ENCODE results near the gene MAP4K4. TPM values are rescaled to one million over a fixed set of nuclear protein-coding genes. Genes with fewer than 3 reads are reported as not detected.

The MAP4K4 gene
- total RNA-seq, 1 experiment from 2014 or later, result 20.6 TPM

DNA sequence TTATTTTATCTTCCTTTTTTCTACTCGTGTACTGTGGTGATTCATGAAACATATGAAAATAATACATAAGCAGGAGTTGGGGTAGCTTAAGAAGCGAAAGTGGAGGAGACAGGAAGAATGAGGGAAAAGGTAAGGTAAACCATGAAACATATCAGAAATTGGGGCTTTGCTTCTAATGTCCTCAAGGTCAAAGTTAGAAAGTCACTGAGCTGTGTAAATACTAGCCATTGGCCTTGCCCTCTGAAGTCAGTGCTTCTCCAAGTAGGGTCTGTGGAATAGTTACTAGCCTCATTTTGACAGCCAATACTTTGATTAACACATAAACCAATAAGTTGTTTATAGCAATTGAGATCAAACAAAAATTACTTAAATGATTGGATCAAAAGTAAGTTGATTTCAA is 117.2 kb downstream of the MAP4K4 start:
- in situ Hi-C loops (cut with HindIII; ENCODE audit: low pct_unique_long_range_greater_than_20kb, low sequenced_read_pairs), result no loop called here
- DNase-seq (ENCODE audit: low read depth, low spot score), result no peak

DNA sequence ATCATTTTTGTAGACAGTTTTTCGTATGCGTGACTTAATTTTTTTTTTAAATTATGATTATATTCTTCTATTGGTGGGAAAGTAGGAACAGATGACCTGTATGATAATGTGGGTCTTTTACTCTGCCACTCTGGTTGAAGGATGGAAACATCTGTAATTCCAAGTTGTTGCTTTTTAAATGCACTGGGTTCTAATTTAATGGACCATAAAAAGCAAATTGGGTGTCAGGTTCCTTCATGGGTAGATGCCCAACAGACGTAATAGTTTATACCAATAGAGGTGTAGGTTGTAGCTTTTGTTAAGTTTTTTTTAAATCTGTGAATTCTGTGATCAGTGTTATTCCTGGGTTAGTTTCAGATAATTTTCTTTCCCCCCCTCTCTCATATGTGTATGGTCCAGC is 117.6 kb downstream of the MAP4K4 start:
- DNase-seq (ENCODE audit: low read depth, low spot score), result no peak
- in situ Hi-C loops (cut with HindIII; ENCODE audit: low pct_unique_long_range_greater_than_20kb, low sequenced_read_pairs), result no loop called here

DNA sequence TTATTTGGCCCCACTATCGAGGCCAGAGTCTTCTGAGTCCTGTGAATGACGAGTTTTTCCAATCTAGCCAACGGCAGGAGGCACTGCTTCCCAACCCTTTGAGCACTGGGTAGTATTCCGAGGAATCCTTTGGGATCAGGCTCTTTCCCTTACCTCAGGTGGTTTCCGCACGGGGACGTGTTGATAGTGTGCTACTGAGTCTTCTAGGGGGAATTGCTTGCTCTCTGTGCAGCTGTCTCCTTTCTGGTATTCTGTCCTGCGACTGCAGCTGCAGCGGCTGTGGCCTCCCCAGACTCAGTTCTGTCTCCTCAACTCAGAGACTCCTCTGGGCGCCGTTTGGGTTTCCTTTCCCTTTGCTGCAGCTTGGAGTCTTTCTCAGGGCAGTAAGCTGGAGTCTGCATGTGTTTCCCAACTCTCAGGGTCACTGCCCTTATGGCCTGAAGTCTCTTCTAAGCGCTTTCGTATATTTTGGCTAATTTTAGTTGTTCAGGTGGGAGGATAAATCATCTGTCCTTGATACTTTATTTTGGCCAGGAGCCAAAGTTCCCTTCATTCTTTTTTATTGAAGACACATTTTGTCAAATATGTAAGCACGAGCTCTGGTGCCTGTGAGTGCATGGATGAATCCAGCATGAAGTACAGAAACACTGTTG is 118.4 kb downstream of the MAP4K4 start:
- in situ Hi-C loops (cut with HindIII; ENCODE audit: low pct_unique_long_range_greater_than_20kb, low sequenced_read_pairs), result no loop called here
- no peak for DNase-seq (ENCODE audit: low read depth, low spot score)

DNA sequence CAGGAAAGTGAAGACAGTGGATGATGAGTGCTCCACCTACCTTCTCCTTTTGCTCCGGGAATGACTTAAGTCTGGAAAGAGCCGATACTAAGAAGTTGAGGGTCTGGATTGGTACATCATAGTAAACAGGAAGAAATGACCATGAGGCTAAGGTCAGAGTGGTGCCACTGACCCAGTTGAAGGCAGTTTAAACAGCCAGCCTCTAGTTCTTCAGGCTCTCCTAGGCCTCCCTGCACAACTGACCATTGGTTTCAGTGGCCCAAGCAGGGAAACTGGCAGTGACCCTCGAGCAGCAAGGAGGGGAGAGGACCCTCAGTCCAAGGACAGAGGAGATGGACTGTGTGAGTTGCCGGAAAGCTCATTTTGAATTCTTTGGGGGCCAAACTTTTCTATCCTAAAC is 119.1 kb downstream of the MAP4K4 start:
- in situ Hi-C loops (cut with HindIII; ENCODE audit: low pct_unique_long_range_greater_than_20kb, low sequenced_read_pairs), result no loop called here
- DNase-seq (ENCODE audit: low read depth, low spot score), result no peak

DNA sequence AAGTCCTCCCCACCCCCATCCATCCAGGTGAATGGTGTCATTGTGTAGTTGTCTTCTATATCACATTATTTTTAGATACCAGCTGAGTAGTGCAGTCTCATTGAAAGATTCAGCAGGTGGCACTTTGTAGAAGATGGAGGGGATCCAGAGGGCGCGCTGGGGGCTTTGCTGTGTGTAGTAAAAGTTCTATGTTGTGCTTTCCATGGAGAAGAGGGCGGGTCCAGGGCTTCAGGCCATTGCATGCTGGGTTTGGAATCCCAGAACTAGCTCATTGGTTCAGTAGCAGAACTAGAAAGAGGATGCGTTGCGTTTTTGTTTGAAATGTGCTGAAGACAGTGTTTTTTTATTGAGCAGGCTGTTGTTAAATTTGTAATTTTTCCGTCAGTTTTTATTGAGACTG is 120.0 kb downstream of the MAP4K4 start:
- DNase-seq (ENCODE audit: low read depth, low spot score), result no peak
- in situ Hi-C loops (cut with HindIII; ENCODE audit: low pct_unique_long_range_greater_than_20kb, low sequenced_read_pairs), result no loop called here

DNA sequence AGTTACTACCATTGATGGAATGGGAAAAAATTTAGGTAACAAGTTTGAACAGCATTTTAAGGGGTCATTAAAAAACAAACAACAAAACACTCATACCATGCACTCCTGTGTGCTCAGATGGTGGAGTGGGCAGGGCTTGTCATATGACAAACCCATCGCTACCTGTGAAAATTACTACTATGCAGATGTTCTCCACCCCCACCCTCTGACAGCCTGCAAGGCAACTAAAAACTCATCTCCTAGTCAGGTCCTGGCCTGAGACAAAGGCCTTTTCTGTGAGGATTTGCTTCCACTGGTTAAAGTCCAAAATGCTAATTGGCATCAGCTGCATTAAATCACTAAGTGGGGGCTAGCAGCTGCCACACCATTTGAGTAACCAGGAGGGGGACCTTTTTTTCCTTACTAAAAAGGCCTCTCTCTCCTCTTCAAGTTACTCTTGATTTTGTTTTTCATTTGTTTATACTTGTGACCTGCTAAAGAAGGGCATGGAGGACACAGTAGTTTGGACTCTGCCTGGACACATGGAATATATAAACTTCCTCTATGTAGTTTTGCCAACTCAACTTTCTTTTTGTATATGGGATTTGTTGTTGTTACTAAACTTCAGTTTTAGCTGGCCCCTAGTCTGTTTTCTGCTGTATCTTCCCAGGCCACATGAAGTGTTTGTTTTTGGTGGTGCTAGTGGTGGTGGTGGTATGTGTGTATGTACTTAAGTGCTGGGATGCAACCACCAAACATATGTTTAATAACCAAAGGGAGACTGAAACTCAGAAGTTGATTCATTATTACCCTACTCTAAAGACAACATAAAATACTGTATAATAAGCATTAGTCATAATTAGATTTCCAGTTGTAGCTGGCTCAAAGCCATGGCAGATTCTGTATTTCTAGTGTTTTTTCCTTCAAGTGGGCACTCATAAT is 121.3 kb downstream of the MAP4K4 start:
- no peak for DNase-seq (ENCODE audit: low read depth, low spot score)
- in situ Hi-C loops (cut with HindIII; ENCODE audit: low pct_unique_long_range_greater_than_20kb, low sequenced_read_pairs), result no loop called here

DNA sequence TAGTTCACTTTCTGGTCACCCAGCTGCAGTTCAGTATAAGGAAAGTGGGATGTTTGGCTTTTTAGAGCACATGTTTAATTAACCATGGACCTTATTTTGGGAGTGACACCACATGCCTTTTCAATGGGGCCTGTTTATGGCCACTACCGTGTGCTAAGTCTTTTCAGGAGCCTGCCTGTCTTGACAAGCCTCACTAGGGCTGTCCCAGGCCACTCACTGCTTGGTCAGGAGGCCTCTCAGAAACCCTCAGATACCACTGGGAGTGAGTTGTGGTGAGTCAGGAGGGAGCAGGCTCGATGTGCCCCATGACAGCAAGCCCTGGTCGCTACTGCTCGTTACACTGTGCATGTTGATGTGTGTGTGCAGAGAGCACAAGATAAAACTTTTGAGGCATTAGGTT is 123.0 kb downstream of the MAP4K4 start:
- in situ Hi-C loops (cut with HindIII; ENCODE audit: low pct_unique_long_range_greater_than_20kb, low sequenced_read_pairs), result no loop called here

DNA sequence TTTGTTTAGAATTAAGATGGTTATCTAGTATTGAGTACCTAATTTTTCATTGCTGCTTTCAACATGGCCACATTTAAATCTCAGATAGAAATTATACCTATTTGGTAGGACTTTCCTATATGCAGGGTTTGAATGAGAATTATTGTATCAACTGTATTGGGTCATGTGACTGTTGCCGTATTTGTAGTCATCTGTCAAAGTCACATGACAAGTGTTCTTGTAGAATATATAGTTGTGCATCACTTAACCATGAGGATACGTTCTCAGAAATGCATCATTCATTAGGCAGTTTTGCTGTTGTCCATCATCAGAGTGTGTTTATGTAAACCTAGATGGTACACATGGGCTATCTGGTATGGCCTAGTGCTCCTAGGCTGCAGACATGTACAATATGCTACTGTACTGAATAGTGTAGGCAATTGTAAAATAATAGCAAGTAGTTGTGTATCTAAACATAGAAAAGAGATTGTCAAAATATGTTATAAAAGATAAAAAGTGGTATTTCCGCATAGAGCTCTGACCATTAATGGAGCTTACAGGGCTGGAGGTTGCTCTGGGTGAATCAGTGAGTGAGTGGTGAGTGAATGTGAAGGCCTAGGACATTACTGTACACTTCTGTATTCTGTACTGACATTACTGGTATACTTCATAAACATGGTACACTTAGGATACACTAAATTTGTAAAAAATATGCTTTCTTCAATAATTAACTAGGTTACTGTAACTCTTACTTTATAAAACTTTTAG is 123.7 kb downstream of the MAP4K4 start:
- in situ Hi-C loops (cut with HindIII; ENCODE audit: low pct_unique_long_range_greater_than_20kb, low sequenced_read_pairs), result no loop called here
- DNase-seq (ENCODE audit: low read depth, low spot score), result no peak

More for the DNA sequence above, 123.0 kb downstream of the MAP4K4 start:
- DNase-seq (ENCODE audit: low read depth, low spot score), result peak; percentile 34

DNA sequence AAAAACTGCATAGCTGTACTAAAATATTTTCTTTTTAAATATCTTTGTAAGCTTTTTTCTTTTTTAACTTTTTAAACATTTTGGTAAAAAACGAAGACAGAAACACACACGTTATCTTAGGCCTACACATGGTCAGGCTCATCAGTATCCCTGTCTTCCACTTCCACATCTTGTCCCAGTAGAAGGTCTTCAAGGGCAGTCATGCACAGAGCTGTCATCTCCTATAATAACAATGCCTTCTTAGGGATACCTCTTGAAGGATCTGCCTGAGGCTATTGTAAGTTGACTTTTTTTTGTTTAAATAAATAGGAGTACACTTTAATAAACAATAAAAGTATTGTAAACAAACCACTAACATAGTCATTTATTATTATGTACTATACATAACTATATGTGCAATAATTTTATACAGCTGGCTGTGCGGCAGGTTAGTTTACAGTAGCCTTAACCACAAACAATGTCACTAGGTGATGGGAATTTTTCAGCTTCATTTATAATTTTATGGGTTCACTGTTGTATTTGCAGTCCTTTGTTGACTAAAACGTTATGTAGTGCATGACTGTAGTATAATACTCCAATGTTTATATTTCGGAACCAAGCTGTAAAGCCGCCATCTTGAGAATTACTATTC is 124.4 kb downstream of the MAP4K4 start:
- DNase-seq (ENCODE audit: low read depth, low spot score), result no peak
- in situ Hi-C loops (cut with HindIII; ENCODE audit: low pct_unique_long_range_greater_than_20kb, low sequenced_read_pairs), result no loop called here

DNA sequence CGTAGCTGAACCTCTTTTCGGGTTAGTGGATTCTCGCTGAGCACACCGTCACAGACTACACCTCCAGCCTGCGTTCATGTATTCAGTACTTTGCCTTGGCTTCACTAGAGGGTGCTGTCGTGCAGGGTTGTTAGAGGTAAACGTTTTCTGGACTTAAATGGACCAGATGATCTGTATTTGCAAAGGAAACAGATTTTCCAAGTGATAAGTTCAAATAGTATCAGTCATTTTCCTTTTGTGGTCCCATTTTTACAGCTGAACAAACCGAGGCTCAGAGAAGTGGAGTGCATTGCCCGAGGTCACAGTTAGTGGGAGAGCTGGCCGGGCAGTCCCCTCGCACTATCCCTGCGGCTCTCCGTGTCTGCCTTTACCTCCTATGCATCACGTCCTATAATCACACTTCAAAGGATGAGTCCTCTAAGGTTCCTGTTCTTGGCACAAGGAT is 125.9 kb downstream of the MAP4K4 start:
- in situ Hi-C loops (cut with HindIII; ENCODE audit: low pct_unique_long_range_greater_than_20kb, low sequenced_read_pairs), result no loop called here

DNA sequence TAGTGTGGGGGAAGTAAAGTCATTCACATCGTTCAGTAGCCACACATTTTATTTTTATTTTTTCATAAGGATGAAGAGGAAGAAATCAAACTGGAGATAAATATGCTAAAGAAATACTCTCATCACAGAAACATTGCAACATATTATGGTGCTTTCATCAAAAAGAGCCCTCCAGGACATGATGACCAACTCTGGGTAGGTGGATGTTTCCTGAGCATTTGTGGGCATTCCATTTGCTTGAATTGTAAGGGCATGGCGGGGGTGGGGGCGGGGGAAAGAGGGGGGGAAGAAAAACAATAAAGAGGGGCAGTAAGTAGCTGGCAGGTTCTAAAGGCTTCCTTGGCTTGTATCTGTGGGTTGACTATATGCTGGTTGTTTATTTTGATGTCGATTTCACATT is 126.4 kb downstream of the MAP4K4 start:
- no peak for DNase-seq (ENCODE audit: low read depth, low spot score)
- in situ Hi-C loops (cut with HindIII; ENCODE audit: low pct_unique_long_range_greater_than_20kb, low sequenced_read_pairs), result no loop called here

More for the DNA sequence above, 125.9 kb downstream of the MAP4K4 start:
- peak; percentile 69 for DNase-seq (ENCODE audit: low read depth, low spot score)

DNA sequence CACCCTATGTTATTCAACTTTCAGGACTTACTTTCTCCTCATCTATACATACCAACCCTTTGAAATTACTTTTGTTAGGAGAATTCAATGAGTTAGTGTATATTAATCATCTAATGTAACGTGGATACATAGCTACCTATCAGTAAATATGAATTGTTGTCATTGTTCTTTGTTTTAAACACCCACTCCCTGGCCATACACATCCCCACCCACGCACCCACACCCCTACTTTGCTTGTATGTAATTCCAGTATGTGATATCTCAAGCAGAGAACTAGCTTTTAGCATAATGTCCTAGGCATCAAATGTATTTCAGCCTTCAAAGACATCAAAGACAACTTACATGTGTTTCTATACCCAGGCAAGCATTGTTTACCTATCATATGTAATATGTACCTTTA is 129.2 kb downstream of the MAP4K4 start:
- DNase-seq (ENCODE audit: low read depth, low spot score), result no peak

DNA sequence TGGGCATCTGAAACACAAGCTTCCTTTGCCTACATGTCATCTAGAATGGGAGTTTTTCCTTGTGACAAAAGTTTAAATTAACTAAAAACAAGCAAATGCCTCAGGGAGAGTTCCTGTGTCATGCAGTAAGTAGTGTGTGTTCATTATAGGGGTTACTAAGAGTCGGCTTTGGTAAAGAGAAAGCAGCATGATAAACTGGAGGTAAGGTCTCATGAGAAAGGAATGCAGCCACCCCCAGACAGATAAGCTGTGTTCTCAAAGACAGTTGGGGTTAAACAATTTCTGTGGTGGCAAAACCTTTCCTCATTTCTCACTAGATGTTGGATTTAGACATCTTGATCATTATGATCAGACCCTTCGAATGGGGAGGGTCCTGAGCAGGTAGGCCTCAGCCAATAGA is 129.7 kb downstream of the MAP4K4 start:
- in situ Hi-C loops (cut with HindIII; ENCODE audit: low pct_unique_long_range_greater_than_20kb, low sequenced_read_pairs), result no loop called here
- DNase-seq (ENCODE audit: low read depth, low spot score), result peak; percentile 27

More for the DNA sequence above, 129.2 kb downstream of the MAP4K4 start:
- in situ Hi-C loops (cut with HindIII; ENCODE audit: low pct_unique_long_range_greater_than_20kb, low sequenced_read_pairs), result no loop called here

DNA sequence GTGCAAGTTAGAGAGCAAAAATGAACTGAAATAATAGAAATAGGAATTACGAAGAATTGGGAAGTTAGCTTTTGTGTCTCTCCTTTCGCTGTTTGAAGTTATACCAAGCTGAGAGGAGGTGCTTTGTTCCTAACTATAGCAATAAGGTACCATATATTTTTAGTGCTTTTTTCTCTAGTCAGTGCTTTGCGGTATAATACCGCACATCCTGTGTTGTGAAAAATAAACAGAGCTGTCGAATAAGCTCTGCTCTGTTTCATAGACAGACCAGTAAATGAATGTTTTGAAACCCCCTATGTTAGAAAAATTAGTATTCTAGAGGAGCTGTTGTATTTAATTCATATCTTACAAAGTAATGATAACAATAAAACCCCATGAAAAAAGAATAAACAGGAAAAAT is 130.8 kb downstream of the MAP4K4 start:
- in situ Hi-C loops (cut with HindIII; ENCODE audit: low pct_unique_long_range_greater_than_20kb, low sequenced_read_pairs), result no loop called here

DNA sequence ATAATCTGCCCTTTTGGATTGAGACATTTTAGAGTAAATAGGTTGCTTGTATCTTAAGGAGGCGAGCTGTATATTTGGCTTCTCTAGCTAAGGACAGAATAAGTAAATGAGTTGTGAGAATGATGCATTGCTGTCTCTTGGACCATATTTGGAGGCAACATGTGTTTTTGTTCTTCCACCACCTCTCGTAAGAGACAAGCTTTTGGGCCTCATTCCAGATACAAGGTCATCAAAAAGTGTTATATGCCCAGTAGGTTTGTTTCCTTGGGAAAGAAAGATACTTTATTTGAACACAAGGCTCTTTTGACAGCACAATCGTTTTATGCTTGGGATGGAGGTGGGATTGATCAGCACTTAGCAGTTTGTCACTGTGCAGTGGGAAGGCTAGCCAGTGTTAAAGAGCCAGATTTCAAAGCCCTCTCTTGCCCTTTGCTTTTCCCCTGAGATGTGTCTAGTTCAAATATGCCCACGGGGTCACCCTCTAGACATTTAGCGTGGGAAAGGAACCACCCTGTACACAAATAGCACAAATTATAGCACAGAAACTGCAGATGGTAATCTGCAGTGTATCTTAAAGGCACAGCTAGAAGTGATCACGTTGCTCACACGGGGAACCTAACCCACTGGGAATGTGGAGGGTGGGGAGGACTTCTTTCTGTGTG is 131.3 kb downstream of the MAP4K4 start:
- in situ Hi-C loops (cut with HindIII; ENCODE audit: low pct_unique_long_range_greater_than_20kb, low sequenced_read_pairs), result no loop called here
- no peak for DNase-seq (ENCODE audit: low read depth, low spot score)

More for the DNA sequence above, 130.8 kb downstream of the MAP4K4 start:
- DNase-seq (ENCODE audit: low read depth, low spot score), result no peak

DNA sequence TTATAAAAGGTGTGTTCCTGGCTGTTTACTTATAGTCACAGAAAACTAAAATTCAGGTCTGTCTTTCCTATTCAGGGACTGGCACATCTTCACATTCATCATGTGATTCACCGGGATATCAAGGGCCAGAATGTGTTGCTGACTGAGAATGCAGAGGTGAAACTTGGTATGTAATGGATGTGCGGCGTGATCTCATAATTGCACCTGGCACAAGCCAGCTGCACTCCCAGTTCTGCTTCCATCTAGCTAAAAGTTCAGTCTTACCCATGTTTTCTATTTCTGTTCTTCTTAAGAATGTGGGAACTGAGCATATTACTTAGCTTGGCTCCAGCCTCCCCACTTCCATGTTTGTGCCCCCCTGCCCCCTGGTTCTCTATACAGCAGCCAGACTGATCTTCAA is 131.9 kb downstream of the MAP4K4 start:
- in situ Hi-C loops (cut with HindIII; ENCODE audit: low pct_unique_long_range_greater_than_20kb, low sequenced_read_pairs), result no loop called here
- no peak for DNase-seq (ENCODE audit: low read depth, low spot score)

DNA sequence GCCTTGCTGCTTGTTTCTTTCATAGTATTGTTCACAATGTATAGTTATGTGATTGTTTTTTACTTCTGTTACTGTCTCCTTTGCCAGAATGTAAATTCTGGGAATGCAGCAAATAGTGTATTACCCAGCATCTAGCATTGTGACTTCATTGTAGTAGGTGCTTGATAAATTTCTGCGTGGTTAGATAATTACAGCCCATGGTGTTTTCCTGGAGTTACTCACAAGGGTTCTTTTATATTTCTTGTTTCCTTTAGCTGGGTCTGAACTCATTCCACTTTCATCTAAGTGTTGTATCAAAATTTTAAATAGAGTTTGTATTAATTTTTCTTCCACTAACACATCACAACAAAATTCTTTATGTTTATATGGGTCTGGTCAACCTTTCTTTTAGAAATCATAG is 132.6 kb downstream of the MAP4K4 start:
- in situ Hi-C loops (cut with HindIII; ENCODE audit: low pct_unique_long_range_greater_than_20kb, low sequenced_read_pairs), result no loop called here
- DNase-seq (ENCODE audit: low read depth, low spot score), result no peak

Data from SK-MEL-5 (cell line).